GM19324 (cell line): Measurements from ENCODE around the gene SLC36A2.

Source experiments
- ATAC-seq: cut with Tn5 transposase; IDR thresholded peaks from one replicate; pipeline ENCODE4 v1.9.1; 2021; ENCODE audit warnings: mild to moderate bottlenecking, moderate library complexity; ENCODE audit not compliant: unreplicated experiment, low FRiP score

The SLC36A2 gene

GRCh38 chr5:151286246-151286645 is 61.1 kb downstream of the SLC36A2 start:
- no peak for ATAC-seq

DNA sequence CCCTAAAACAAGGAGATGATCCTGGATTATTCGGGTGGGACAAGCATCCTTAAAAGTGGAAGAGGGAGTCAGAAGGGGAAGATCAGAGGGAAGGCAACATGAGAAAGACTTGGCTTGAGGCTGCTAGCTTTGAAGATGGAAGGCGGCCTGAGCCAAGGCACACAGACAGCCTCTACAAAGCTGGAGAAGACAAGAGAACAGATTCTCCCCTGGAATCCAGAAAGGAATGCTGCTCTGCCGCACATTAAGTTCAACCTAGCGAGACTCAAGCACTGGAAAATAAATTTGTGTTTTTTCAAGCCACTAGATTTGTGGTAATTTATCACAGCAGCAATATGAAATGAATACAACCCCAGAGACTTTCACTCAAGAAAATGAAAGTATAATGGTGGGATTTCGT is 61.7 kb downstream of the SLC36A2 start:
- no peak for ATAC-seq

- no peak for ATAC-seq
Measured at GRCh38 chr5:151284392-151284967, 62.9 kb downstream of the SLC36A2 start.

DNA sequence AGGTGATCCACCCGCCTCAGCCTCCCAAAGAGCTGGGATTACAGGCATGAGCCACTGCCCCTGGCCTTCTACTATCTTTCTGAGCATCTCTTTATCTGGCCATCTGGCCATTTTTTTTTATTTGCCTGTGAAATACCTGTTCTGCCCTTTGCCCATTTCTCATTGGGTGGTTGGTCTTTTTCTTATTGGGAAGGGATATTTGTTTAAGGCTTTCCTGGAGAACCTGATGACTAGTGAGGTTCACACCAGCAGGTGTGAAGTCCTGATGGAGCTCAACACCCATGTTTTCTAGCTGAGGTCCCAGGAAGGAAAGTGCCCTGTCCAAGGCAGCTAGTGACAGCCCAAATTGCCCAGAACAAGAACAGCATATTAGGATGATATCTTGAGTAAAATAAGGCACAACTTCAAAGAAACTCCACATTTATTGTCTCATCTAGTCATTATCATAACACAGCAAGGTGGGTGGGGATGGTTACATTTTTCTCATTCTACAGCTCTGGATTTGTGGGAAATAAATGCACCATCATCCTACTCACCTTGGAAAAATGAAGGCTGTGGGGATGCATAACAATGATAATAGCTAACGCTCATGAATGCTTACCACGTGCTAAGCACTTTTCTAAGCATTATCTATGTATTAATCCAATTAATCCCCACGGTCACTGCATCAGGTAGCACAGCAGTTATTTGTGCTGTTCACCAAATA is 64.1 kb downstream of the SLC36A2 start:
- ATAC-seq = no peak

GRCh38 chr5:151281001-151281639 is 66.2 kb downstream of the SLC36A2 start:
- no peak for ATAC-seq

DNA sequence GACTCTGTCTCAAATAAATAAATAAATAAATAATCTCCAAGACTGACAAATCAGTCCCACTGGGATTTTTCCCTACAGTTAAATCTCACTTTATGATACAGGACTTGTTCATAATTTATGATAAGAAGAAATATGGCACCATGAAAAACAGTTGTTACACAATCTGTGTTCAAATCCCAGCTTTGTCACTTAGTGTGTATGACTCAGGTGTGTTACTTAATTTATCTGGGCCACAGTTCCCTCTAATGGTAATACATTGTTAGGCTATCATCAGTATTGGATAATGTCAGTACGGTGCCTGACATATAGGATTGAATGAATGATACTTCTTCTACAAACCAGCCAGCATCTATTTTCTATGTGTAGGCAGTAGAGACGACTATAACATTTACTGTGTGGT is 66.9 kb downstream of the SLC36A2 start:
- ATAC-seq = no peak

DNA sequence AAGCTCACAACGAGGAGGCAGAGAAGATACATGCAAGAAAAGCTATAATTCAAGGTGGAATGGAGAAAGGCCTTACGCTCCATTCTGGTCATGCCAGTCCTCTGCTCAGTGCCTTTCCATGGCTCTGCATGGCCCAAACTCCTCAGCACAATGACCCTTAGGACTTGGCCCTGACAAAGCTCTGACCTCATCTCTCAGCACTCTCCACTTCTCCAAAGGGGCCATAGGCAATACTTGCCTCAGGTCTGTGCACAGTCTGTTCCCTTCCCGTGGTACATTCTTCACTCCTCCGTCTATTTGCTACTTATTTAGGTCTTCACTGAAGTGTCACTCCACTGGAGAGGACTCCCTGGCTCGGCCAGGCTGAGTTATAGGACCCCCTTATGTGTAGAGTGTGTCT is 68.5 kb downstream of the SLC36A2 start:
- ATAC-seq = no peak

DNA sequence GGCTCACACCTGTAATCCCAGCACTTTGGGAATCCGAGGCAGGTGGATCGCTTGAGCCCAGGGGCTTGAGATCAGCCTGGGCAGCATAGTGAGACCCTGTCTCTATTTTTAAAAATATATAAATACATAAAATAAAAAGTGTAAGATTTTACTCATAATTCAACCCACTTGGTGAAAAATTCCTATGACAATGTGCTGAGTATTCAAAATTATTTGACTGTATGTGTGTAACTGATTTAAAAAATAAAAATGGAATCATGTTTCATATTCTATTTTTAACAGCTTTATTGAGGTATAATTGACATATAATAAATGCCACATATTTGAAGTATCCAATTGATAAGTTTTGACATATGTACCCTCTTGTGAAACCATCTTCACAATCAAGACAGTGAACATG is 71.6 kb downstream of the SLC36A2 start:
- ATAC-seq = no peak

GRCh38 chr5:151274666-151275065 is 72.7 kb downstream of the SLC36A2 start:
- no peak for ATAC-seq

- no peak for ATAC-seq
Measured at GRCh38 chr5:151271336-151271735, 76.0 kb downstream of the SLC36A2 start.

- peak; percentile 57 for ATAC-seq
Measured at GRCh38 chr5:151270599-151270998, 76.8 kb downstream of the SLC36A2 start.

DNA sequence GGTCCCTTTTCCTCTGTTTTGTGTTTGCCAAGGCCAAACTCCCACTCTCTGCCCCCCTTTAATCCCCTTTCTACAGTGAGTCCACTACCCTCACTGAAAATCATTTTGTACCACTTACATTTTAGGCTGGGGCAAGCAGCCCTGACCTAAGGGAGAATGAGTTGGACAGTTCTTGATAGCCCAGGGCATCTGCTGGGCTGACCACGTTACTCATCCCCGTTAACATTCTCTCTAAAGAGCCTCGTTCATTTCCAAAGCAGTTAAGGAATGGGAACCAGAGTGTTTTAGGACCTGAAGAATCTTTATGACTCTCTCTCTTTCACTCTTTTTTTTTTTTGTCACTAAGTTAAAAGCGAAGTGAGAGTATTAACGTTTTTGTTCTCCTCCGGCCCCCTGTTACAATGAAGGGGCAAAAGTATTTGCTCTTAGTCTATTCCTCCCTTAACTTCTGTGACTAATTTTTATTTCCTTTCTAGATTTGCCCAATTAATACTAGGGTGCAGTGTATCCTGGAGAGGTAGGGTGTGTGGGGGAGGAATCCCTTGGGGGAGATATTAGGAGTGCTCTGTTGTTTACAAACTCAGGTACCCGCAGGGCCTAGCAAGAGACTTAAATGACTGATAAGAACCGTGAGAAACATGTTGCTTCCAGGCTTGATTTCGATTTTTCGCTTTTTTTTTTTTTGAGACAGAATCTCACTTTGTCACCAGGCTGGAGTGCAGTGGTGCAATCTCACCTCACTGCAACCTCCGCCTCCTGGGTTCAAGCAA is 79.7 kb downstream of the SLC36A2 start:
- ATAC-seq = no peak
